GM19455 (cell line): Measurements from ENCODE around the gene LYST.
"Not testable (repeated sequence)": the region's sequence is repeated elsewhere in the genome, so short reads cannot be mapped to it uniquely, and the experiment has no call there.

Experiments
- ATAC-seq: cut with Tn5 transposase; IDR thresholded peaks from one replicate; pipeline ENCODE4 v1.9.1; 2021; ENCODE audit not compliant: unreplicated experiment

Gene LYST

DNA sequence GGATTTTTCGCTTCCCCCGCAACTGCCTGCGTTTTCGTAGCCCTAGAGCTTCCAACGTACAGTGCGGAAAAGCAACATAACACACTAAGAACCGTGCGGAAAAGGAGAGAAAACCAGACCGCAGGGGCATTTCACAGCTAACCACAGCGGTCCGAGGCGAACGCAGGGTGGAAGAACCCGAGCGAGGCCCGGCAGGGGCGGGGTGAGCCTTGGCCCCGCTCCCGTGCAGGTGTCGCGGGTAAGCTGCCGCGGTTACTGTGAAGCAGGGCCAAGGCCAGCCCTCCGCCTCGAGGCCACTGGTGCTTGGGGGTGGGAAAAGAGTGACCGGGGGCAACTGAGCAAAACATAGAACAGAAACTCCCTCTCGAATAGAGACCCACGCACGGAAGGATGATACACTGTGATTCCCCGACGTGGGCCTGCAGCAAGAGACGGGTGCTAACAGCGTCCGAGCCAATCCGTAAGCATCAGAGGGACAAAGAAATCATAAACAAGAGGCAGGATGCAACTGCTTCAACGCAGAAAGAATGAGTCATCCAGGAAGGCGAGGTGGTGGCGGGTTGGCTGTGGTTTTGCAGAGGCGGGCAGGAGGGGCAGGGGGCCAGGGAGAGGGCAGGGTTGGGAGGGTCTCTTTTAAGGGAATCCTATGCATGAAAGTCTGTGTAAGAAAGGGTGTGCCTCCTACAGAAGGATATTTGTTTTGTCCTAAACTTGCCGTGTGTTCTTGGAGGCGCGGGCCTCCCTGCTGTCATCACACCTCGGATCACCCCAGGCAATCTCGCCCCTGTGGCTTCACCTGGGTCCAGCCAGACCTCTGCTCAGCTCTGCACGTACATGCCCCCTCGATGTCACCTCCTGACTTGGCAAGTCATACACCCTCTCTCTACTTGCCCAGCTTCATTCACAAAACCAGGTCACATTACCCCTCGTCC, 224.4 kb downstream of the LYST start:
- ATAC-seq = peak; percentile 57

DNA sequence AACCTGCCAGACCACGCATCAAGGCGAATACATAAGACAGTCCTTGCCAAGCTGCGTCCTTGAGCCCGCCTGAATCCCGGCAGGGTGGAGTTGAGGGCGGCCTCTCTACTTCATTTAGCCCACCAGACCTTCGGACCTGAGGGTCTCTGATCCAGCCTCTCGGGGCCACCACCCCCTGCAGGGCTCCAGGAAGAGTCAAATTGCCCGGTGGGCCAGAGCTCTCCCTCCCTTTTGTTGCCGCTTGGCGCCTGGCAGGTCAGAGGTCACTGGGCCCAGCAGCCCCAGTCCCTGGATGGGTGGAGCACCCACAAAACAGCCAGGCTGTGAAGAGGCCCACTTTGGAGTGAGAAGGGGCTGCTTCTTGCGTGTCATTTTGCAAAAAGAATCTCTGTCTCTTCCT, 226.1 kb downstream of the LYST start:
- no peak for ATAC-seq

DNA sequence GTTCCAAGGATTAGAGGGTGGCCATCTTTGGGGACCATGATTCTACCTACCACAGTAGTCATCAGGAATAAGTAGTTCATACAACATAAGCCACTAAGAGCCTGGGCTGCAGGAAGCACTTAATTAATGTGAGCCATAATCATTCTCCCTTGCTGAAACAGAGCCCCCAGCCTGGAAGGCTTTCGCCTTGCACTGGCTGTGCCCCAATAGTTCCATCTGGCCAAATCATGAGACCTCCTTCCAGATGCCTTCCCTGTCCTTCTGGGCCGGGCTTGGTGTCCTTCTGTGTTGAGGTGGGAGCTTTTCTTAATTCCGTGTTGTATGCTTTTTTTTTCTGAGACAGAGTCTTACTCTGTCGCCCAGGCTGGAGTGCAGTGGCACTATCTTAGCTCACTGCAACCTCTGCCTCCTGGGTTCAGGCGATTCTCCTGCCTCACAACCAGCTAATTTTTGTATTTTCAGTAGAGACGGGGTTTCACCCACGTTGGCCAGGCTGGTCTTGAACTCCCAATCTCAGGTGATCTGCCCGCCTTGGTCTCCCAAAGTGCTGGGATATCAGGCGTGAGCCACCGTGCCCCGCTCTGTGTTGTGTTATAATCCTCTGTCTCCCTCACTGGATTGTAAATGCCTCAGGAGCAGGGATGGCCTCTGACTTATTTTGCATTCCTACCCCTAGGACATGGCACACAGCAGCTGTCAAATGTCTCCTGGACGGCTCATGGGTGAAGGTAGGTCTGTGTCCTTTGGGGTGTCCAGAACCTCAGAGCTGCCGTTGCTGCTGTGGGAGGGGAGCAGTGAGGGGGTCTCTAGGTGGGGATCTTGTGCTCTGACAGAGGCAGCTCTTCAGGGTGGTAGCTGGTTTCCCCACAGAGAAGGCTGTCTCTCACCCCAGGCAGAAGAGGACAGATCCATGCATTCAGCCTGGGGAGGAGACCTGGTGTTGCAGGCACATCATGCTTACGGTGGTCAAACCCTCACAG, 227.2 kb downstream of the LYST start:
- ATAC-seq = no peak

DNA sequence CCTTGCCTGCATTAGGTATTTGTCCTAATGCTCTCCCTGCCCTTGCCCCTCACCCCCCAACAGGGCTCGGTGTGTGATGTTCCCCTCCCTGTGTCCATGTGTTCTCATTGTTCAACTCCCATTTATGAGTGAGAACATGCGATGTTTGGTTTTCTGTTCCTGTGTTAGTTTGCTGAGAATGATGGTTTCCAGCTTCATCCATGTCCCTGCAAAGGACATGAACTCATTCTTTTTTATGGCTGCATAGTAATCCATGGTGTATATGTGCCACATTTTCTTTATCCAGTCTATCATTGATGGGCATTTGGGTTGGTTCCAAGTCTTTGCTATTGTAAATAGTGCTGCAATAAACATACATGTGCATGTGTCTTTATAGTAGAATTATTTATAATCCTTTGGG, 228.1 kb downstream of the LYST start:
- not testable (repeated sequence) for ATAC-seq

DNA sequence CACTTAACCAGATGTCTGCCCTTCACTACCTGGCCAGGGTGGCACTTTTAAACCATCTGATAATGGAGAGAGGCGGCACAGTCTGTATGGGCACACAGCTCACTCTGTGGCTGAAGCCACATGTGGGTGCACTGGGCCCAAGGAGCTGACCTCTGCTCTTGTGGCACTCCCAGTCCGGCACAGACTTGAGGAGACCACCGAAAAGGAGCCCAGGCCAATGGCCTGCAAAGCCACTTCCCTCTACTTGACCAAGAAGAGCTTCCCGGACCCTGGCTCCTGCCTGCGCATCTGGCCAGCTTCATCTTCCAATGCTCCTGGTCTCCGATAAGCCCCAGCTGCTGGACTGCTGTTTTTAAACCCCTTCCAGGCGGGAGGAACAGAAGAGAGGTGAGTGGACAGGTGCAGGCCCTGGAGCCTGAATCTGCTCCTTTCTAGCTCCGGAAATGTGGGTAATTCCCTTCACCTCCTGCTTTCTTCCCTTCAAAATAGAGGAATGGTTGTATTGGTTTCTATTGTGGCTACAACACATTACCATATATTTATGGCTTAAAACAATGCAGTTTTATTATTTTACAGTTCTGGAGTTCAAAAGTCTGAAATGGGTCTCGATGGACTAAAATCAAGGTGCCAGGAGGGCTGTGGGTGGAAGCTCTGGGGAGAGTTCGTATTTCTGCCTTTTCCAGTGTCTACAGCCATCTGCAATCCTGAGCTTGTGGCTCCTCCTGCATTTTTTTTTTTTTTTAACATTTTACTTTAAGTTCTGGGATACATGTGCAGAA, 228.8 kb downstream of the LYST start:
- no peak for ATAC-seq

DNA sequence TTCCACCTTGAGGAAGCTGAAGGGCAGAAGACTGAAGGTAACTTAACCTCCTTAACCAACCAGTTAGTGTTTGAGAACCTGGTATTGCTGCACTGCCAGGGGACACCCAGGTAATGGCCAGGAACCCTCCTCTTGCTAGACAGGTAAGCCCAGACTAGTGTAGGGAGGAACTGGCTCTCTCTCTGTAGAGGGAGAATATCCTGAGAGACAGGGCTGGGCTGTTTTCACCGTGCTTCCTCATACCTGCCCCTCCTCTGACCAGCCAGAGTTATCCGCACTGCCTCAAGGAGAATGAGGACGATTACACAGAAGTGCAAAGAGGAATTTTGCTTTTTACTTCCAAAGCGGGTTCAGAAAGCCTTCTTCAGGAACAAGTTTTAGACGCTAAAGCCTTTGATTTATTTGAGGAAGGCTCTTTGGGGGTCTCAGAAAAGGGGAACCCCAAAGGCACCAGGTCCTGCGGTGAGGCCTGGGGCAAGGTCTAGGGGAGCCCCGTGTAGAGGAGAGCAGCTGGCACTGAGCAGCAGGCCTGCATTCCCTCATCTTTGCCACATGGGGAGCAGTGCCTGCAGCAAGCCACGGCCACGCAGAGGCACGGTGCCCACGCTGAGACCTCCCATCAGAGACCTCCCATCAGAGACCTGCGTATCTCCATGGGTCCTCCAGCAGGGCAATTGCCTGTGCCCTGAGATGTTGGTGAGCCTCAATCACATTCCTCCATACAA, 230.6 kb downstream of the LYST start:
- ATAC-seq = no peak

DNA sequence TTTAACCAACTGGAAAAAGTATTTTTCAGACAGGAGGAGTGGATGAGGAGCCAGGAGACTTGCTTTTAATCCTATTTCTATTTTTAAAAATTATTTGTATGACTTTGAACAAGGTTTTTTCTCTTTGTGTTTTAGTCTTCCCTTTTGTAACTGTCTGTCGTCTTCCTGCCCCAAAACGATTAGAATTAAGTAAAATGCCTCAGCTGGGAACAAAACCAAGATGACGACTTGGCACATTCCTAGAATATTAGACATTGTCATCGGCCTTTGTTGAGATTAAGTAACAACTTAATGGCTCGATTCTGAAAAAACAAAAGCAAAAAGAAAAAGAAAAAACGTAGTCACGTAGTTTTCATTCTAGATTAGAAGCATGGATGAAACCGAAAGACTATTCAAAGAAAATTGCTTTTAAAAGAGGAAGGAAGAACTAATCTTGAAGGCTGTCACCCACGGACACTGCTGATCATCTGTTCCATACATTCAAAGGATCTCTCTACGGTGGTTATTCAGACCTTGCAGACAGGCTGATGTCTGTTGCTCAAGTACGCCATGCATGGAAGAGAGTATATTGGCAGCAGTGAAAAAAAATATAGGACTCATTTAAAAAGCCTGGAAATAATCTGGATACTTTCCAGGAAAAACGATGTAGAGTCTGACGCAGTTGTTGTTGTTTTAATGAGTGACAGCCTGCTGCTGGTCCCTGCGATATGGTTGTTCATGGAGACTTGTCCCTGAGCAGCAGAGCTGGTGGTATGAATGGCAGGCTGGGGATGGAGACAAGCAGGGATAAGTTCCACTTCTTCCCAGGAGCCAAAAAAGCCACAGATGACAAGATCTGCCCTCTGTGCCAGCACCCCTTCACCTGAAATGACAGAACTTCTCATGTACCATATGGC, 234.0 kb downstream of the LYST start:
- peak; percentile 95 for ATAC-seq

DNA sequence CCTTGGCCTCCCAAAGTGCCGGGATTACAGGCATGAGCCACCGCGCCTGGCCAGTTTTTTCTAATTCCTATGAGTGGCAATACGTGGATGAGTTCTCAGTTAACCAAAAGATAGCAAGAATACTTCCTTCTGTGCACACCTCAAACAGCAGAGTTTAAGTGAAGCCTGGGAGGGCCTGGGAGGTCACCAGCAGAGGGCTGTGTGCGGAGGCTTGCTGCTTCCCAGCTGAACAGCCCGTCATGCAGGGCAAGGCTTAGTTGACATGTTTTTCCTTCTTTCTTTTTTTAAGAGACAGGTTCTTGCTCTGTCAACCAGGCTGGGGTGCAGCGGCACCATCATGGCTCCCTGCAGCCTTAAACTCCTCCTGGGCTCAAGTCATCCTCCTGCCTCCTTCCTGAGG, 234.9 kb downstream of the LYST start:
- ATAC-seq = no peak

DNA sequence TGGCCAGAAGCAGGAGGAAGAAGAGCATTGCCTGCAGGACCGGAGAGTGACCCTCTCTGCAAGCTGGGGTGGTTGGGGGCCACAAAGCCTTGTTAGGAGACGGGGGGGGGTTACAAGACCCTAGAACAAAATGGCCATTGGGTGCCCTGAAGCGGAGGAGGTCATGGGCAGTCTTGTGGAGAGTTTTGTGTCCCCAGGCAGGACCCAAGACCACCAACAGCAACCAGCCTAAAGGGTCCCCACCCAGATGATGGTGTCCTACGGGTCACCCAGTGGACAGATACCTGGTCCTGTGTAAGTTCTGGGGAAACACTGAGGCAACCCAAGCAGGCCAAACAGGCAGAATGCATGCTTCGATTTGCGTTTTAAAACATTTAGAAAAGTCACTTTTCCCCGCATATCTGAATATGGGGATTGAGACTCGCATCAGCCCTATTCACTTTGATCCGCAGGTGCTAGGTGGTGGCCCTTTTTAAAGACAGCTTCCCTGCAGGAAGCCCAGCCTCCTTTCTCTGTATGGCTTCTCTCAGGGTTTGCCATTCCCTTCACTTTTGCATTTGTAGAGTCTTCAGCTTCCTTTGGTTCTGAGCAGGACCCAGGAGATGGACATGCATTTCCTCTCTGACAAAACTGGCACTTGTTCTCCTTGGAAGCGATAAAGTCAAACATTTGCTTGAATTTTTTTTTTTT, 238.2 kb downstream of the LYST start:
- ATAC-seq = no peak

DNA sequence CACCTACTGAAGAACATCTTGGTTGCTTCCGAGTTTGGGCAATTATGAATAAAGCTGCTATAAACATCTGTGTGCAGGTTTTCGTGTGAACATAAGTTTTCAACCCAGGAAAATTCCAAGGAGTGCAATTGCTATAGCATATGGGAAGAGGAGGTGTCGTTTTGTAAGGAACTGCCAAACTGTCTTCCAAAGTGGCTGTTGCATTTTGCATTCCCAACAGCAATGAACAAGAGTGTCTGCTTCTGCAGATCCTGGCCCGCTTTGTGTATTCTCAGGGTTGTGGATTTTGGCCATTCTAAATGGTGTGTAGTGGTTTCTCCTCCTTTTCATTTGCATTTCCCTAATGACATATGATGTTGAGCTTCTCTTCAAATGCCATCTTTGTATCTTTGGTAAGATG, 240.9 kb downstream of the LYST start:
- no peak for ATAC-seq

DNA sequence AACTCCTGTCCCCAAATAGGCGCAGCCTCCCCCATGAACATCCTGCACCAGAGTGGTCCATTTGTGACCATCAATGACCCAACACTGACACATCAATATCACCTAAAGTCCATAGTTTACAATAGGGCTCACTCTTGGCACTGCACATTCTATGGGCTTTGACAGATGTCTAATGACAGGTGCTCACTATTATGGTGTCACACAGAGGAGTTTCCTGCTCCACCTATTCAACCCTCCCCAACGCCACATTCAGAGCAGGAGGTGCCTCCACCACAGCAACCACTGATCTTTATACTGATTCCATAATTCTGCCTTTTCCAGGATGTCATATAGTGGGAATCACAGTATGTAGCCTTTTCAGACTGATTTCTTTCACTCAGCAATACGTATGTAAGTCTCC, 241.4 kb downstream of the LYST start:
- ATAC-seq = no peak

DNA sequence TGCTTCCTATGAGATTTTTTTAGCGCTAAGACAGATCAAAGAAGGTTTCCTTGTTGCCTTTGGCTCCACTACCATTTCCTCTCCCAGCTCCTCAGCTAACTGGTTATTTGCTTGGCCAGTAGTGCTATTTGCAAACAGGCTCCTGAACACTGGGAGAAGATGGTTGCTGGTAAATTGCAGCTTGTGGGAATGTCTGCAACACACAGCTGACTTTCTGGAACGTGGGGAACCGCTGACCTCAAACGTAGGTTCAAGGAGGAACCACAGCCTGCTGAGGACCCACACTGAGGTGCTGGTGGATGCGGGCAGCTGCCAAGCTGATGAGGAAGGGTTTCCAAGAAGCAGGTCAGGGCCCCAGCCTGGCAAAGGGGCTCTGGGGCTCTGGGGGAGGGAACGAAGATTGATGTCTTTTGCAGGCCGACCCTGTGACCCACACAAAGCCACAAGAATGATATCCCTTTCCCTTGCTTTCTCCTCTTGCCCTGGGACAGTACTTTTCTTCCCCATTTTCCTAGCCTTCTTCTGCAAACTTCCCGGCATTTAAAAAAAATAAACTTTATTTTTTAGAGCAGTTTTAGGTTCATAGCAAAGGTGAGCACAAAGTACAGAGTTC, 241.9 kb downstream of the LYST start:
- ATAC-seq = no peak

DNA sequence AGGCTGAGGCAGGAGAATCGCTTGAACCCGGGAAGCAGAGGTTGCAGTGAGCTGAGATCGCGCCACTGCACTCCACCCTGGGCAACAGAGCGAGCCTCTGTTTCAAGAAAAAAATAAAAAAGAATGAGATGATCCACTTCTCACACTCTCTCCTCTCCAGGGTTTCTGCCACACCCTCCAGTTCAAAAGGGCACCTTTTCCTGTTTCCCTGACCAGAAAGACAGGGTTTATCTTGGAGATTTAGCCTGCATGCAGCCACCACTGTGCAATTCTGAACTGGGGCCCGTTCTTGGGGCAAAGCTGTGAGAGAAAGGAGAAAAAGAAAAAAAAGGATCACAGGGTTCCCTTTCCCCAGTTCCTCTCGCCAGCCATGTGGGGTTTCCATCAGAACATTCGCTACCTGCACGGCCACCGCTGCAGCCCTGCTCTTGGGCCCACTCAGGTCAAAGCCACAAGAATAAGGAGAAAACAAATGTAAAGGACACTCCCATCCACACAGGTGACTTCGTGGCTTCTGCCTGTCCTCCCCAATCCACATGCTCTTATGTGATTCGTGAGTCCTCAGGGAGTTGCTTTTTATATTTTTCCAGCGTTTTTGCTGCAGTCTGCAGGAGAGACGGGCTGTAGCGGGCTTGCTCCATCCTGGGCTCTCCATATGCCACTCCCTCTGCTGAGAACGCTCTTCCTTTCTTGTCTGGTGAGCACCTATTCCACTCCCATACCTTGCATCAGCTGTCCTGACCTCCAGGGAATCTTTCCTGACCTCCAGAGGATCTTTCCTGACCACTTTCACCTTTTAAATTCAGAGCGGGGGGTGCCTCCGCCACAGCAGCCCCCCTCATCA, 243.5 kb downstream of the LYST start:
- no peak for ATAC-seq

DNA sequence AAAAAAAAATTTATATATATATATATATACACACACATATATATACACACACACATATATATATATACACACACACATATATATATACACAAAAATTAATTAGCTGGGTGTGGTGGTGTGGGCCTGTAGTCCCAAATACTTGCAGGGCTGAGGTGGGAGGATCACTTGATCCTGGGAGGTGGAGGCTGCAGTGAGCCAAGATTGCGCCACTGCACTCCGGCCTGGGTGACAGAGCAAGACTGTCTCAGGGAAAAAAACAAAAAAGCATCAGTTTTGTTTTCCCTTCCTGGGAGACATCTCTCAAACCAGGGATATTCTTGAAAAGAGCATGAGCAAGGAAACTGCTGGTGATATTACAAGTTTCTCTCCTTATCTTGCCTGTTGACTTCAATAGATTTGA, 247.6 kb downstream of the LYST start:
- ATAC-seq = not testable (repeated sequence)

DNA sequence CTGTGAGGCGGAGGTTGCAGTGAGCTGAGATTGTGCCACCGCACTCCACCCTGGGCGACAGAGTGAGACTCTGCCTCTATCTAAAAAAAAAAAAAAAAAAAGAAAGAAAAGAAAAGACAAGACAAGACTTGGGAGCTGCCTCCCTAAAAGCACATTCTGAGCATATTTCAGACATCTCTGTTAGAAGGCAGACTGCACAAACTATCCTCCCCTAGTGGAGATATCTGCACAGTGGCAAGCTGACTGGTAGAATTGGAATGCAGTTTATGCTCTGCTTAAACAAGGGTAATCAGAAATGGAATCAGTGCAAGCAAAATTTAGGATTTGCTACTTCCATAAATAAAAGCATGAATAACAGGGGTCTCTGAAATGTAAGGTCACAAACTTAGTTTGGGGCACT, 248.9 kb downstream of the LYST start:
- ATAC-seq = no peak

DNA sequence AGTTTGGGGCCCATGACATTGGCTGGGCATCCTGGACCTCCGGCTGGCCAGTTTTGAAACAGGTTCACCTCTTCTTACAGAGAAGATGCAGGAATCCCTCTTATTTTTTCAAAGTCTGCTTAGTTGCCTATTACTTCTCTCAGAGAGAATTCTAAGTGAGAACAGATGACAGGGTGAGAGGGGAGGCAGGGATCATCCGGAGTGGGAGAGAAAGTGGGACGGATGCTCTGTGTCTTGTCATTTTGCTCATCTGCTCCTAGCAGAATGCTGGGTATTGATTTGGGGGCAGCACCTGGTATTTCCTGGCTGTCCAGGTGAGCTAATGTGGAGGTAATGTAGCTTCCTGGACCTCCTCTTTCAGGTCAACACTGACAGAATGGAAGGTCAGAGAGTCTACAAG, 249.6 kb downstream of the LYST start:
- ATAC-seq = no peak

DNA sequence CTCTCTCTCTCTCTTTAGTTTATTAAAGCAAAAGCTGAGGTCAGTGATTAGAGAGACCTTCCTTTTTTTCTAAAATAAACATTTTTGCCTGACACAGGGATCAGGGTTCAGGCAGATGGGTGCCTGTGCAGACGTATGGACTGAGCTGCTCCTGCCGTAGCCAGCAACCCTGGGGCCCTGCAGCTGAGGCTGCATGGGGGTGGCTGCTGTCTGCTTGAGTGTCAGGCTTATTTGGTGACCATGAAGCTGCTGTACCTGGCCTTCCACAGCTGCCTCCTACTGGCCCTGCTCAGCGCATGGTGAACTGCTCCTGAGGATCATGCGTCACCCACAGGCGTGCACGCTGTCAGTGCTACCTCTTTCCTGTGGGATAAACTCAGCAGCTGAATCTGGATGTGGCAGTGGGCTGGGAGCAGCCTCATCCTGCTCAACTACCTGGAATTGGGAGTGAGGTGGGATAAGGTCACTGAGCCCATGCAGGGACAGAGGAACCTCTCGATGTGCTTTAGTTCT, 252.2 kb downstream of the LYST start:
- no peak for ATAC-seq
